CD4-positive, alpha-beta T cell treated with Interleukin-6 at 100 ng/mL for 8 hours (primary cell): ENCODE measurements around the gene PCDHB14.
"Not testable (repeated sequence)": the region's sequence is repeated elsewhere in the genome, so short reads cannot be mapped to it uniquely, and the experiment has no call there.

Source experiments
- DNase-seq: peaks from one replicate; pipeline ENCODE4 v3.0.0-alpha.2; 2020; ENCODE audit warnings: mixed read lengths, low spot score

The PCDHB14 gene

DNA sequence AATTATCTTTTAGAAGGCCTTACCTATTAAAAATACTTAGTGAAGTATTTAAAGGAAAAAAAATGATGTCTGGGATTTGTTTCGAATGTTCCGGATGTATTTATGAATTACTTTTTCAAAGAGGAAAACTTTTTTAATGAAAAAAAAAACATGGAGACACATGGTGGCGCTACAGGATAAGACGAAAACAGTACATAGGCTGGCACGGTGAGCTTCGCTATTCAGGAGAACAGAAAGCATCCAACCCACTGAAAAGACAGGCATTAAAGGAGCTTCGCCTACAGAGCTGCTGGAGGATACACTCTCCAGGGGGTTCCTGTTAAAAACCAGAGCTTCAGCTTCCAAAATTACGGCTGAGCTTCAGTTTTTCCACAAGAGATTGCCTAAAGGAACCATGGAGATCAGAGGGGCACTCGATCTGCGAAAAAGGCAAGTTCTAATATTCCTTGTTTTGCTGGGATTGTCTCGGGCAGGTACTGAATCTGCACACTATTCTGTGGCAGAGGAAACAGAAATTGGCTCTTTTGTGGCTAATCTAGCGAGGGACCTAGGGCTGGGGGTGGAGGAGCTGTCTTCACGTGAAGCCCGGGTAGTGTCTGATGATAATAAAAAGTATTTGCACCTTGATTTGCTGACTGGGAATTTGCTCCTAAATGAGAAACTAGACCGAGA, at the start of gene PCDHB14:
Gene PCDHB14, plus strand, starts transcription at position 232 of the 672 bp plus-strand sequence. Its CDS starts 163 bp downstream, at position 395.
- no peak for DNase-seq

- DNase-seq, result not testable (repeated sequence)
These were observed 48.6 kb upstream of the PCDHB14 start for GRCh38 chr5:141174291-141175104.

- no peak for DNase-seq
These were observed 47.2 kb upstream of the PCDHB14 start for GRCh38 chr5:141175933-141176332.

GRCh38 chr5:141177577-141178191, 45.5 kb upstream of the PCDHB14 start, which contains the start of gene PCDHB8:
Gene PCDHB8, plus strand, starts transcription at chr5:141177790. Its CDS starts 245 bp downstream, at chr5:141178035.
- not testable (repeated sequence) for DNase-seq

GRCh38 chr5:141179371-141179770, 43.8 kb upstream of the PCDHB14 start:
- not testable (repeated sequence) for DNase-seq

- DNase-seq, result not testable (repeated sequence)
These were observed 43.3 kb upstream of the PCDHB14 start for GRCh38 chr5:141179876-141180275.

GRCh38 chr5:141180313-141180712, 42.8 kb upstream of the PCDHB14 start:
- no peak for DNase-seq

- DNase-seq, result no peak
These were observed 40.9 kb upstream of the PCDHB14 start, which contains the start of gene PCDHB16 for GRCh38 chr5:141182248-141182647. Gene PCDHB16, plus strand, starts transcription at chr5:141182387. Its CDS starts 173 bp downstream, at chr5:141182560.

GRCh38 chr5:141184117-141184855, 38.9 kb upstream of the PCDHB14 start:
- not testable (repeated sequence) for DNase-seq

GRCh38 chr5:141186897-141187512, 36.1 kb upstream of the PCDHB14 start, which contains the start of gene PCDHB9:
Gene PCDHB9, plus strand, starts transcription at chr5:141187161. Its CDS starts 158 bp downstream, at chr5:141187319.
- no peak for DNase-seq

DNA sequence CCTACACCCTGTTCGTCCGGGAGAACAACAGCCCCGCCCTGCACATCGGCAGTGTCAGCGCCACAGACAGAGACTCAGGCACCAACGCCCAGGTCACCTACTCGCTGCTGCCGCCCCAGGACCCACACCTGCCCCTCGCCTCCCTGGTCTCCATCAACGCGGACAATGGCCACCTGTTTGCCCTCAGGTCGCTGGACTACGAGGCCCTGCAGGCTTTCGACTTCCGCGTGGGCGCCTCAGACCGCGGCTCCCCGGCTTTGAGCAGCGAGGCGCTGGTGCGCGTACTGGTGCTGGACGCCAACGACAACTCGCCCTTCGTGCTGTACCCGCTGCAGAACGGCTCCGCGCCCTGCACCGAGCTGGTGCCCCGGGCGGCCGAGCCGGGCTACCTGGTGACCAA, 34.5 kb upstream of the PCDHB14 start:
- DNase-seq, result not testable (repeated sequence)

DNA sequence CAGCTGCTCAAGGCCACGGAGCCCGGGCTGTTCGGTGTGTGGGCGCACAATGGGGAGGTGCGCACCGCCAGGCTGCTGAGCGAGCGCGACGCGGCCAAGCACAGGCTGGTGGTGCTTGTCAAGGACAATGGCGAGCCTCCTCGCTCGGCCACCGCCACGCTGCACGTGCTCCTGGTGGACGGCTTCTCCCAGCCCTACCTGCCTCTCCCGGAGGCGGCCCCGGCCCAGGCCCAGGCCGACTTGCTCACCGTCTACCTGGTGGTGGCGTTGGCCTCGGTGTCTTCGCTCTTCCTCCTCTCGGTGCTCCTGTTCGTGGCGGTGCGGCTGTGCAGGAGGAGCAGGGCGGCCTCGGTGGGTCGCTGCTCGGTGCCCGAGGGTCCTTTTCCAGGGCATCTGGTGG, 34.0 kb upstream of the PCDHB14 start:
- DNase-seq, result not testable (repeated sequence)

- DNase-seq, result no peak
These were observed 30.9 kb upstream of the PCDHB14 start, which contains the start of gene PCDHB10 for GRCh38 chr5:141192110-141192725. Gene PCDHB10, plus strand, starts transcription at chr5:141192353. Its CDS starts 200 bp downstream, at chr5:141192553.

GRCh38 chr5:141194332-141194731, 28.8 kb upstream of the PCDHB14 start:
- DNase-seq, result not testable (repeated sequence)

DNA sequence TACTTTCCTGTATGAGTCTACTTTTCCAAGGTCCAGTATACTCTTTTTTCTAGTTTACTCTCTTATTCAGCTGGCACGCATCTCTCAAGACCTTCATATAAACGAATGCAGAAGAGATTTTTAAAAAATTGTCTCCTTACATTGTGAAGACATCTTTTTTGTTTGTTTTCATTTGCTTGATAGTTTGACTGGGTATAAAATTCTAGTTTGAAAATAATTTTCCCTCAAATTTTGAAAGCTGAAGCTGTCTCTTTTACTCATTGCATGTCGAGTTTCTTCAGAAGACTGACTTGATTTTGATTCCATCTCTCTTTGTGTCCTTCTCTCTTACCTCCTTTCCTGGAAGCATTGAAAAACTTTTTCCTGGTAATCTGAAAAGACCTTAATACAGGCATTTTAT, 26.8 kb upstream of the PCDHB14 start:
- no peak for DNase-seq

- DNase-seq, result no peak
These were observed 23.5 kb upstream of the PCDHB14 start, which contains the start of gene PCDHB11 for GRCh38 chr5:141199359-141200235. Gene PCDHB11, plus strand, starts transcription at chr5:141199627. Its CDS starts 148 bp downstream, at chr5:141199775.

DNA sequence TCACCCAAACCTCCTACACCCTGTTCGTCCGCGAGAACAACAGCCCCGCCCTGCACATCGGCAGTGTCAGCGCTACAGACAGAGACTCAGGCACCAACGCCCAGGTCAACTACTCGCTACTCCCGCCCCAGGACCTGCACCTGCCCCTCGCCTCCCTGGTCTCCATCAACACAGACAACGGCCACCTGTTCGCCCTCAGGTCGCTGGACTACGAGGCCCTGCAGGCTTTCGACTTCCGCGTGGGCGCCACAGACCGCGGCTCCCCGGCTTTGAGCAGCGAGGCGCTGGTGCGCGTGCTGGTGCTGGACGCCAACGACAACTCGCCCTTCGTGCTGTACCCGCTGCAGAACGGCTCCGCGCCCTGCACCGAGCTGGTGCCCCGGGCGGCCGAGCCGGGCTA, 22.0 kb upstream of the PCDHB14 start:
- DNase-seq, result not testable (repeated sequence)

GRCh38 chr5:141201646-141202045, 21.5 kb upstream of the PCDHB14 start:
- DNase-seq, result not testable (repeated sequence)

GRCh38 chr5:141208478-141208877, 14.7 kb upstream of the PCDHB14 start, which contains the start of gene PCDHB12:
Gene PCDHB12, plus strand, starts transcription at chr5:141208719. Its CDS starts 189 bp downstream, at chr5:141208908.
- DNase-seq, result no peak
